Stimulated activated CD4-positive, alpha-beta T cell treated with anti-CD3 and anti-CD28 coated beads, TNF-alpha, amount 100 ng/mL, for 1 hour (primary cell): ENCODE measurements around the gene DOCK4.

Source experiments
- DNase-seq, 3 donors: peaks; one replicate each; pipeline ENCODE4 v3.0.0-alpha.2; 2020; ENCODE audit warnings: low read depth in 3 of 3, low spot score in 1 of 3

The DOCK4 gene

GRCh38 chr7:111743244-111743847 lies 462.9 kb downstream of the DOCK4 start:
- DNase-seq, result no peak

GRCh38 chr7:111741811-111742240 lies 464.4 kb downstream of the DOCK4 start:
- DNase-seq, result no peak

- DNase-seq, result no peak
Observed at GRCh38 chr7:111740942-111741341, 465.3 kb downstream of the DOCK4 start.

- no peak for DNase-seq
Observed at GRCh38 chr7:111736552-111736874, 469.7 kb downstream of the DOCK4 start.

- peak in 2 of 3 donors; percentile 9 to 18 for DNase-seq
Observed at GRCh38 chr7:111735661-111736551, 470.3 kb downstream of the DOCK4 start.

- DNase-seq, result no peak
Observed at GRCh38 chr7:111734954-111735660, 471.1 kb downstream of the DOCK4 start.

- no peak for DNase-seq
Observed at GRCh38 chr7:111732923-111733322, 473.3 kb downstream of the DOCK4 start.

GRCh38 chr7:111730476-111731300 lies 475.5 kb downstream of the DOCK4 start:
- DNase-seq, result no peak

GRCh38 chr7:111730057-111730456 lies 476.1 kb downstream of the DOCK4 start:
- no peak for DNase-seq

GRCh38 chr7:111729483-111729882 lies 476.7 kb downstream of the DOCK4 start:
- DNase-seq, result no peak

- no peak for DNase-seq
Observed at GRCh38 chr7:111728635-111728995, 477.6 kb downstream of the DOCK4 start.

GRCh38 chr7:111727905-111728634 lies 478.1 kb downstream of the DOCK4 start:
- no peak for DNase-seq

GRCh38 chr7:111718886-111719285 lies 487.3 kb downstream of the DOCK4 start:
- DNase-seq, result no peak

- no peak for DNase-seq
Observed at GRCh38 chr7:111711426-111712065, 494.7 kb downstream of the DOCK4 start.

- no peak for DNase-seq
Observed at GRCh38 chr7:111710839-111711380, 495.3 kb downstream of the DOCK4 start.

- DNase-seq, result no peak
Observed at GRCh38 chr7:111708072-111708471, 498.1 kb downstream of the DOCK4 start.

GRCh38 chr7:111705807-111706206 lies 500.4 kb downstream of the DOCK4 start:
- no peak for DNase-seq

- DNase-seq, result no peak
Observed at GRCh38 chr7:111697771-111698170, 508.4 kb downstream of the DOCK4 start.

GRCh38 chr7:111694376-111694775 lies 511.8 kb downstream of the DOCK4 start:
- no peak for DNase-seq
